ENCODE results near the gene PIGU. TPM values are rescaled to one million over a fixed set of nuclear protein-coding genes. Genes with fewer than 3 reads are reported as not detected.

Gene PIGU
- total and polyA plus RNA-seq, 2 of the 13 experiments (the other 11 are each of a cell fraction or from before 2014, with no cell fraction given), result 45.5 to 231 TPM

- TF ChIP-seq THAP9 (CRISPR knock-in tag; IDR thresholded peaks at IDR 0.05; ENCODE audit: borderline replicate concordance) (0 out of 2 replicates have a peak, but pooled peaks have one; percentile 10), NFRKB (IDR thresholded peaks at IDR 0.05) (no peak), ZFP41 (CRISPR knock-in tag; IDR thresholded peaks at IDR 0.05; ENCODE audit: borderline replicate concordance) (no peak), CC2D1A (CRISPR knock-in tag; IDR thresholded peaks at IDR 0.05) (0 out of 2 replicates have a peak, but pooled peaks have one; percentile 40), POGZ (CRISPR knock-in tag; IDR thresholded peaks at IDR 0.05) (no peak; the same call in 1 of the 2 replicates), ZBTB1 (CRISPR knock-in tag; IDR thresholded peaks at IDR 0.05; ENCODE audit: borderline replicate concordance) (no peak), ZNF501 (CRISPR knock-in tag; IDR thresholded peaks at IDR 0.05) (0 out of 2 replicates have a peak, but pooled peaks have one; percentile 8), POGK (CRISPR knock-in tag; conservative IDR thresholded peaks at IDR 0.05) (peak; percentile 43; the same call in 1 of the 2 replicates), KAT2B (IDR thresholded peaks at IDR 0.05; ENCODE audit: borderline replicate concordance, low read depth, low read length) (no peak), ZC3H13 (CRISPR knock-in tag; IDR thresholded peaks at IDR 0.05) (no peak), BRD4 (CRISPR knock-in tag; IDR thresholded peaks at IDR 0.05) (no peak), HDAC1 (CRISPR knock-in tag; IDR thresholded peaks at IDR 0.05) (no peak; the same call in 1 of the 2 replicates), ZNF136 (CRISPR knock-in tag; IDR thresholded peaks at IDR 0.05; ENCODE audit: low read depth) (0 out of 2 replicates have a peak, but pooled peaks have one; percentile 34)
- TF ChIP-seq, protein P1, sequence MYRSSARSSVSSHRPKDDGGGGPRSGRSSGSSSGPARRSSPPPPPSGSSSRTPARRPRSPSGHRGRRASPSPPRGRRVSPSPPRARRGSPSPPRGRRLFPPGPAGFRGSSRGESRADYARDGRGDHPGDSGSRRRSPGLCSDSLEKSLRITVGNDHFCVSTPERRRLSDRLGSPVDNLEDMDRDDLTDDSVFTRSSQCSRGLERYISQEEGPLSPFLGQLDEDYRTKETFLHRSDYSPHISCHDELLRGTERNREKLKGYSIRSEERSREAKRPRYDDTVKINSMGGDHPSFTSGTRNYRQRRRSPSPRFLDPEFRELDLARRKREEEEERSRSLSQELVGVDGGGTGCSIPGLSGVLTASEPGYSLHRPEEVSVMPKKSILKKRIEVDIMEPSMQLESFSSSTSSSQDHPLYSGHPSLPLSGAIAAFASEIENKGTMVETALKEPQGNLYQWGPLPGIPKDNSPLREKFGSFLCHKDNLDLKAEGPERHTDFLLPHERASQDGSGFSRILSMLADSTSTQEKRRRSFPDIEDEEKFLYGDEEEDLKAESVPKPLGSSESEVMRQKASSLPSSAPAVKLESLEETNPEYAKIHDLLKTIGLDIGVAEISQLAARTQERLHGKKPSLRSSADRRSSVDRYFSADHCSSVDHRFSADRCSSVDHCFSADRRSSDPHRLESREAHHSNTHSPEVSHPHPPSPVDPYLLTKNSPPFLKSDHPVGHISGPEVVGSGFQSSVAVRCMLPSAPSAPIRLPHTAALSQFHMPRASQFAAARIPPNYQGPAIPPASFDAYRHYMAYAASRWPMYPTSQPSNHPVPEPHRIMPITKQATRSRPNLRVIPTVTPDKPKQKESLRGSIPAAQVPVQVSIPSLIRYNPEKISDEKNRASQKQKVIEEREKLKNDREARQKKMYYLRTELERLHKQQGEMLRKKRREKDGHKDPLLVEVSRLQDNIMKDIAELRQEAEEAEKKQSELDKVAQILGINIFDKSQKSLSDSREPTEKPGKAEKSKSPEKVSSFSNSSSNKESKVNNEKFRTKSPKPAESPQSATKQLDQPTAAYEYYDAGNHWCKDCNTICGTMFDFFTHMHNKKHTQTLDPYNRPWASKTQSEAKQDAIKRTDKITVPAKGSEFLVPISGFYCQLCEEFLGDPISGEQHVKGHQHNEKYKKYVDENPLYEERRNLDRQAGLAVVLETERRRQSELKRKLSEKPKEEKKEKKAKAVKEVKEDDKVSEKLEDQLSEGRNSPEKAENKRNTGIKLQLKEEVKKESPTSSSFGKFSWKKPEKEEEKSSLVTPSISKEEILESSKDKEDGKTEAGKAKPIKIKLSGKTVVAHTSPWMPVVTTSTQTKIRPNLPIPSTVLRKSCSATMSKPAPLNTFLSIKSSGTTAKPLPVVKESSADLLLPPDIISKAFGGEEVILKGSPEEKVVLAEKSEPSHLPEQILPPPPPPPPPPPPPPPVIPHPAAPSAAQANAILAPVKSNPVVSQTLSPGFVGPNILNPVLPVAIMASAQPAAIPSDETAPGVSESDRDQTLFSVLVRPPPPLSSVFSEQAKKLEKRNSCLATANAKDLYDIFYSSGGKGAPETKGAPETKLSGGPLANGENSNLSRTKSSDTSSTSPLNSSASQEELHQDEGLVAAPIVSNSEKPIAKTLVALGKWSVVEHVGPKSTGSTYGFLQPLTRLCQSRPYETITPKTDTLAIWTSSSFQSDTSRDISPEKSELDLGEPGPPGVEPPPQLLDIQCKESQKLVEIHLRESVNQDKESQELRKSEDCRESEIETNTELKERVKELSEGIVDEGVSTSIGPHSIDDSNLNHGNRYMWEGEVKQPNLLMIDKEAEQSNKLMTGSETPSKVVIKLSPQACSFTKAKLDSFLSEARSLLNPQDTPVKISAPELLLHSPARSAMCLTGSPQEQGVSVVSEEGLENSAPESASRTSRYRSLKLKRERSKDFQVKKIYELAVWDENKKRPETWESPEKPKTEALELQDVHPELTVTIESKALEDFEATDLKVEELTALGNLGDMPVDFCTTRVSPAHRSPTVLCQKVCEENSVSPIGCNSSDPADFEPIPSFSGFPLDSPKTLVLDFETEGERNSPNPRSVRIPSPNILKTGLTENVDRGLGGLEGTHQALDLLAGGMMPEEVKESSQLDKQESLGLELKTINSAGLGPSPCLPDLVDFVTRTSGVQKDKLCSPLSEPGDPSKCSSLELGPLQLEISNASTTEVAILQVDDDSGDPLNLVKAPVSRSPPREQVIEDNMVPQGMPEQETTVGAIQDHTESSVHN (CRISPR knock-in tag; IDR thresholded peaks at IDR 0.05), result no peak
- TF ChIP-seq, protein P2, sequence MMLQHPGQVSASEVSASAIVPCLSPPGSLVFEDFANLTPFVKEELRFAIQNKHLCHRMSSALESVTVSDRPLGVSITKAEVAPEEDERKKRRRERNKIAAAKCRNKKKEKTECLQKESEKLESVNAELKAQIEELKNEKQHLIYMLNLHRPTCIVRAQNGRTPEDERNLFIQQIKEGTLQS (CRISPR knock-in tag; IDR thresholded peaks at IDR 0.05), result no peak
Observed at GRCh38 chr20:34703061-34703423, 26.1 kb upstream of the PIGU start (continued).
